H7 (cell line): ENCODE results near the gene UBASH3A. TPM values are rescaled to one million over a fixed set of nuclear protein-coding genes. Genes with fewer than 3 reads are reported as not detected.
A peak's percentile ranks its signal among the peaks of the same experiment; 100 is the strongest.

ENCODE experiments used
- DNase-seq: peaks from one replicate; pipeline ENCODE4 v3.0.0; 2012
- H3K27me3 ChIP-seq: 2 replicates; pipeline ENCODE4 v1.6.0; 2011; ENCODE audit warnings: mild to moderate bottlenecking, low read length; ENCODE audit not compliant: control insufficient read depth, insufficient read depth
- H3K36me3 ChIP-seq: replicated peaks from 2 replicates; pipeline ENCODE4 v1.5.1; 2011; ENCODE audit warnings: low read length; ENCODE audit not compliant: control insufficient read depth, insufficient read depth
- H3K4me3 ChIP-seq: 2 replicates; pipeline ENCODE4 v1.5.1; 2011; ENCODE audit warnings: low read depth, mild to moderate bottlenecking, control low read depth, low read length, moderate library complexity; ENCODE audit not compliant: insufficient read depth
- total RNA-seq: library from RNA; depleted of rRNA; stranded (reverse); fragments of >200 nt; shearing (Covaris generic); gene quantifications from 2 replicates; pipeline ENCODE4 v1.2.3, GENCODE V29; 2014

UBASH3A gene
- total RNA-seq, 1 experiment from 2014 or later = not detected

DNA sequence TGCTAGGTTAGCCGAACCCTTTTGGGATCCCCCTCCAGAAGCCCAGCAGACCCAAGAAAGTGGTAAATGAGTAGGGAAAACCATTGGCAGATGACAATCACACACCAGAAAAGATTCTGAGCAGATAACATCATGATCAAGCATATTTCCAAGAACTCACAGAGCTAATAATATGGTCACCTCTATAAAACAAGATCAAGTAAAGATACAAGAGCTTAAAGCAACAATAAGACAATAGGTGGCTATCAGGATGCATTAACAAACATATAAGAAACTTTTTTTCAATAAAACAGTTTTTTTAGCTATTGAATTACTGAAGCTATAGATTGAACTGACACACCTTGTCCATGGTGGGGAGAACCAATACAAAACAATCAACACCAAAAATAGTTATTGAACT is 29.0 kb downstream of the UBASH3A start:
- H3K27me3 ChIP-seq = no peaks in the 10 kb centered on the region
- no peaks in the 10 kb centered on the region for H3K36me3 ChIP-seq
- DNase-seq = no peak
- no peak overlapping the region for H3K4me3 ChIP-seq

GRCh38 chr21:42433946-42434551 is 30.3 kb downstream of the UBASH3A start:
- Histone ChIP-seq H3K27me3 (no peaks in the 10 kb centered on the region), H3K4me3 (no peak overlapping the region), H3K36me3 (no peaks in the 10 kb centered on the region)
- no peak for DNase-seq

DNA sequence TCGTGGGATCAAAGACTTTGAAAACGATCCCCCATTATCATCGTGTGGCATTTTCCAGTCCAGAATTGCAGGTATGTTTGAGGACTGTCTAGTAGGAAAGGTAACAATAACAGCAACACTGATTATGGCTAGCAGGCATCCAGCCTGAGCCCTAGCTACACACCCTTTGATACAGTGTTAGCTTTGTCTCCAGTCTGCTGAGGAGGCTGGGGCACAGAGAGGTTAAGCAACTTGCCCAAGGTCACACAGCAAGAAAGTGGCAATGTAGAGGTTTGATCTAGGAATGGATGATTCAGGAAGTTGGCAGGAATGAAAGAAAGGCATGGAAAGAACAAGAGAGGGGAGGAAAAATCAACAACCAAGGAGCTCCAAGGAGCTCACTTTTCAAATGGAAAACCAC is 31.2 kb downstream of the UBASH3A start:
- Histone ChIP-seq H3K27me3 (no peaks in the 10 kb centered on the region), H3K36me3 (no peaks in the 10 kb centered on the region), H3K4me3 (no peak overlapping the region)
- no peak for DNase-seq

DNA sequence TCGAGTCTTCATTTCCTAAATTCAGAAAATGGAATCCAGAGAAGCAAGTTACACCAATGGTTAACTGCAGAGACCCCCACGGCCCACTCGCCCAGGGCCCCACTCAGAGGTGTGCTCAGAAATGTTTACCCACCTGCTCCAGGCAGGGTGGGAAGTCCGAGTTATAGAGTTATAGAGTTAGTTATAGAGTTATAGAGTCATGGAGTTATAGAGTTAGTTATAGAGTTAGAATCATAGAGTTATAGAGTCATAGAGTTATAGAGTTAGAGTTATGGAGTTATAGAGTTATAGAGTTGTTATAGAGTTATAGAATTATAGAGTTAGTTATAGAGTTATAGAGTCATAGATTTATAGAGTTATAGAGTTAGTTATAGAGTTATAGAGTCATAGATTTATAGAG is 31.7 kb downstream of the UBASH3A start:
- no peak for DNase-seq

GRCh38 chr21:42435833-42436232 is 32.1 kb downstream of the UBASH3A start:
- H3K36me3 ChIP-seq = no peaks in the 10 kb centered on the region
- no peak for DNase-seq
- H3K27me3 ChIP-seq = no peaks in the 10 kb centered on the region
- no peak overlapping the region for H3K4me3 ChIP-seq

More for the DNA sequence above, 31.7 kb downstream of the UBASH3A start:
- no peaks in the 10 kb centered on the region for H3K27me3 ChIP-seq
- H3K4me3 ChIP-seq = no peak overlapping the region
- H3K36me3 ChIP-seq = no peaks in the 10 kb centered on the region

DNA sequence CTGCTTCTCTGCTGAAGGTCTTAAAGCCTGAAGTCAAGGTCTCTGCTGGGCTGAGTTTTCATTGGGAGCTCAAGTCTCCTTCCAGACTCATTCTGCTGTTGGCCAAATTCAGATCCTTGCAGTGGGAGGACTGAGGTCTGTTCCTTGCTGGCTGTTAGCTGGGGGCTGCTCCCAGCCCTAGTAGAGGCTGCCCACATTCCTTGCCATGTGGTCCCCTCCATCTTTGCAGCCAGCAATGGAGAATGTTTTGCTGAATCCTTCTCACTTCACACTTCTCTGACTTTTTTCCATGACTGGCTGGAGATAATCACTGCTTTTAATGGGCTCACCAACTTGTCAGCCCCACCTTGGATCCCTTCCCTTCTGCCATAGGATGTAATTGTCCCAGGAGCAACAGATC is 33.2 kb downstream of the UBASH3A start:
- DNase-seq = no peak
- no peak overlapping the region for H3K4me3 ChIP-seq
- H3K36me3 ChIP-seq = no peaks in the 10 kb centered on the region
- H3K27me3 ChIP-seq = no peaks in the 10 kb centered on the region

GRCh38 chr21:42437786-42438185 is 34.1 kb downstream of the UBASH3A start:
- Histone ChIP-seq H3K4me3 (no peak overlapping the region), H3K36me3 (no peaks in the 10 kb centered on the region), H3K27me3 (no peaks in the 10 kb centered on the region)
- DNase-seq = peak; percentile 68

GRCh38 chr21:42438316-42439205 is 34.9 kb downstream of the UBASH3A start:
- Histone ChIP-seq H3K36me3 (no peaks in the 10 kb centered on the region), H3K27me3 (no peaks in the 10 kb centered on the region), H3K4me3 (no peak overlapping the region)
- DNase-seq = no peak

DNA sequence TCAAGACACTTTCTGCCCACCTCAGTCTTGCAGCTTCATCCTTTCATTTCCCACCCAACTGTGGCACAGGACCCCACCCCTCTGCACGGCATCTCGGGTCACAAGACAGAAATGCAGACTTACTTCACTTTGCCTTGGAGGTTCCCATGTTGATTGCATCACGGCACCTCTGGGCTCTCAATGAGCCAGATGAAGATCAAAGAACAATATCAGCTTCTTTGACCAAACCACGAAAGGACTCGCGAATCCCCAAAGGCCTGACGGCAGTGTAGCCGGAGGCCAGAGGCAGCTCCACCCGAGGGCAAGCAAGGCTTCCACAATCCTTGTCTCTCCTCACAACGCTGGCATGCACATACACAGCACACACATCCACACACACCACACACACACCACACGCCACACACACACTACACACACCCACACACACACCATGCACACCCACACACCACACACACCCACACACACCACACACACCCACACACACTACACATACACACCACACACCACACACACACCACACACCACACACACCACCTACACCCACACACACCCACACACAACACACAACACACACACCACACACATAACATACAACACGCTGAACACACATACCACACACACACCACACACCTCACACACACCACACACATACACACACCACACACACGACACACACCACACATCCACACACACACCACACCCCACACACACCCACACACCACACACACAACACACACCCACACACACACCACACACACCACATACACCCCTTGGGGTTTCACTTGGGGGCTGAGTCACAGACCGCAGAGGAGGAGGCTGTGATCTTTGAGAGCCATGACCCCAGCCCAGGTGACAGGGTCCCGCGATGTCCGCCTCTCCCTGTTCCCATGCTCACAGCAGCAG is 35.8 kb downstream of the UBASH3A start:
- Histone ChIP-seq H3K4me3 (no peak overlapping the region), H3K36me3 (no peaks in the 10 kb centered on the region), H3K27me3 (no peaks in the 10 kb centered on the region)
- DNase-seq = no peak

GRCh38 chr21:42440187-42440792 is 36.6 kb downstream of the UBASH3A start:
- H3K36me3 ChIP-seq = no peaks in the 10 kb centered on the region
- H3K27me3 ChIP-seq = no peaks in the 10 kb centered on the region
- no peak overlapping the region for H3K4me3 ChIP-seq
- no peak for DNase-seq

DNA sequence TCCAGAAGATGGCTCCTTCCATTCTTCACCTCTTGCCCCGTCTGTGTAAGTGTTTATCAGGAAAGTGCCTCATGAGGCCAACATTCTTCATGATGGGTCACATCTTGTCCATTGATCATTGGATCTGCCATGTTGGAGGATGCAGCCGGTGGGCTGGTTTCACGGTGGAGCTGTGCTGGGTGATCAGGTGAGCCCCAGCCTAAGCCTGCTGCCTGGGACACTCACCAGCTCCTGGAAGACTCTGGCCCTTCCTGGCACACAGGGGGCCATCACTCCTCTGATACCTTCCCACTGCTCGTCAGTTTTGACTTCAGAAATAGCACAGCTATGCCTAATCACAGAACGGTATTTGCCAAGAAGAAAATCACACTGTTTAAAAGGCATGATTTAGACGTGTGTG is 38.3 kb downstream of the UBASH3A start:
- H3K27me3 ChIP-seq = no peaks in the 10 kb centered on the region
- DNase-seq = no peak
- no peaks in the 10 kb centered on the region for H3K36me3 ChIP-seq
- no peak overlapping the region for H3K4me3 ChIP-seq

DNA sequence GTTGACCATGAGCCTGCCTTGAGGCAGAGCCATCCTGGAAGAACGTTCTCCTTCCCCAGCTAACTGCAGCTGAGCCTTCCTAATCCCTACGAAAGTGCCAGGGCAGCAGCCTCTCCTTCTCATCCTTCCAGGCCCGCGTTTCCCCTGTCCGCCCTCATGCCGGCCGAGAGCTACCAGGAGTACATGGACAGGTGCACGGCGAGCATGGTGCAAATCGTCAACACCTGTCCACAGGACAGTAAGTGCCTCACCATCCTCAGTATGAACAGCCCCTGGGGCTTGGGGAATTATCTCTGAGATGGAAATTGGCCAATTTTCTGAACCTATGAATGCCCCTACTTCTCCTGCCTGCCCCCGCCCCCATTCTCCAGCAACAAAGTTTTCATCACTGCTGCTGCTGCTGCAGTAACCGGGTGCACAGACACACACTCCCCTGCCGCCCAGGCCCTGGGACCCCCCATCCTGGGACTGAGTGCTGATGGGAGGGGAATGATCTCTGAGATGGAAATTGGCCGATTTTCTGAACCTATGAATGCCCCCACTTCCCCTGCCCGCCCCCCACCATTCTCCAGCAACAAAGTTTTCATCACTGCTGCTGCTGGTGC is 39.6 kb downstream of the UBASH3A start:
- no peak overlapping the region for H3K4me3 ChIP-seq
- no peak for DNase-seq
- H3K36me3 ChIP-seq = no peaks in the 10 kb centered on the region
- no peaks in the 10 kb centered on the region for H3K27me3 ChIP-seq

GRCh38 chr21:42443876-42444744 is 40.4 kb downstream of the UBASH3A start:
- DNase-seq = peak; percentile 53
- Histone ChIP-seq H3K27me3 (no peaks in the 10 kb centered on the region), H3K4me3 (no peak overlapping the region), H3K36me3 (no peaks in the 10 kb centered on the region)
